AG04449 (cell line): ENCODE data around the gene KIF19.

Experiments used
- CTCF ChIA-PET: fragments of 350-600 bp; formaldehyde crosslinking; extraction: SDS; loops from one replicate; lab custom pipeline; 2021; ENCODE audit warnings: antibody characterized with exemption; lab: Yijun Ruan, JAX
- POLR2A ChIA-PET: fragments of 400-600, 350-600 bp; formaldehyde crosslinking; extraction: SDS; loops from one replicate; lab custom pipeline; 2020; ENCODE audit warnings: antibody characterized with exemption, inconsistent platforms; lab: Yijun Ruan, JAX
- DNase-seq: peaks from one replicate; pipeline ENCODE4 v3.0.0-alpha.2; 2010; ENCODE audit warnings: low read depth, low spot score
- H3K4me3 ChIP-seq: 2 replicates; pipeline ENCODE4 v1.5.1; 2011; ENCODE audit warnings: low read depth, mild to moderate bottlenecking, control low read depth, low read length
- TF ChIP-seq, protein P1 (sequence below): IDR thresholded peaks from one replicate; pipeline ENCODE4 v1.5.1; 2011; ENCODE audit warnings: mild to moderate bottlenecking, moderate library complexity, low read length, control low read depth, inconsistent platforms; ENCODE audit not compliant: insufficient read depth; ENCODE audit errors: missing control alignments

KIF19 gene

DNA sequence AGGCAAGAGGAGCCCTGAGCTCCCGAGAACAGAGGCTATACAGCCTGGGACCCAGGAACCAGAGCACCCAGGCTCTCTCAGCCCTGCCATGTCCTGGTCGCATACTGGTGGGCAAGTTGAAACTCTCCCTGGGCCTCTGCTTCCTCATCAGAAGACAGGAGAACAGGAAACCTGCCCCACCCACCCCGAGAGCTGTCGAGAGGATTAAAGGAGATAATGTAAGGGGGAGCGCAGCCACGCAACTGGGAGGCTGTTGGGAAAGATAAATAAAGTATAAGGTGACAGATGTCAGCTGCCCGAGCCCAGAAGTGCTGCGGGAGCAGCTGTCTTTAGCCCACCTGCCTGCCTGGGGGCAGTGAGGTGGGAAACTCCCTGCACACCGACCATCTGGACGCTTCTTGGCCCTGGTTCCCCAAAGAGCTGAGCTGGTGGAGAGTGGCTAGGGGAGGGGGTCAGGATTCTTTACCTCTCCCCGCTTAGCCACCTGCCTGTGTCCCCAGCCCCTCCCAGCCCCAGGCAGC lies 6.8 kb downstream of the KIF19 start:
- TF ChIP-seq, protein P1, sequence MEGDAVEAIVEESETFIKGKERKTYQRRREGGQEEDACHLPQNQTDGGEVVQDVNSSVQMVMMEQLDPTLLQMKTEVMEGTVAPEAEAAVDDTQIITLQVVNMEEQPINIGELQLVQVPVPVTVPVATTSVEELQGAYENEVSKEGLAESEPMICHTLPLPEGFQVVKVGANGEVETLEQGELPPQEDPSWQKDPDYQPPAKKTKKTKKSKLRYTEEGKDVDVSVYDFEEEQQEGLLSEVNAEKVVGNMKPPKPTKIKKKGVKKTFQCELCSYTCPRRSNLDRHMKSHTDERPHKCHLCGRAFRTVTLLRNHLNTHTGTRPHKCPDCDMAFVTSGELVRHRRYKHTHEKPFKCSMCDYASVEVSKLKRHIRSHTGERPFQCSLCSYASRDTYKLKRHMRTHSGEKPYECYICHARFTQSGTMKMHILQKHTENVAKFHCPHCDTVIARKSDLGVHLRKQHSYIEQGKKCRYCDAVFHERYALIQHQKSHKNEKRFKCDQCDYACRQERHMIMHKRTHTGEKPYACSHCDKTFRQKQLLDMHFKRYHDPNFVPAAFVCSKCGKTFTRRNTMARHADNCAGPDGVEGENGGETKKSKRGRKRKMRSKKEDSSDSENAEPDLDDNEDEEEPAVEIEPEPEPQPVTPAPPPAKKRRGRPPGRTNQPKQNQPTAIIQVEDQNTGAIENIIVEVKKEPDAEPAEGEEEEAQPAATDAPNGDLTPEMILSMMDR: no peak
- no peak overlapping the region for H3K4me3 ChIP-seq
- DNase-seq: no peak
- ChIA-PET POLR2A (no interaction called here), CTCF (no interaction called here)

GRCh38 chr17:74334393-74335039 lies 8.5 kb downstream of the KIF19 start:
- no peak overlapping the region for H3K4me3 ChIP-seq
- TF ChIP-seq, protein P1: no peak
- no peak for DNase-seq
- CTCF ChIA-PET: interaction anchor here (1.0 kb wide), 1 partner anchor 33 kb away, joined by 3 read pairs; the partner anchor contains the start of gene GPR142
- POLR2A ChIA-PET: no interaction called here

DNA sequence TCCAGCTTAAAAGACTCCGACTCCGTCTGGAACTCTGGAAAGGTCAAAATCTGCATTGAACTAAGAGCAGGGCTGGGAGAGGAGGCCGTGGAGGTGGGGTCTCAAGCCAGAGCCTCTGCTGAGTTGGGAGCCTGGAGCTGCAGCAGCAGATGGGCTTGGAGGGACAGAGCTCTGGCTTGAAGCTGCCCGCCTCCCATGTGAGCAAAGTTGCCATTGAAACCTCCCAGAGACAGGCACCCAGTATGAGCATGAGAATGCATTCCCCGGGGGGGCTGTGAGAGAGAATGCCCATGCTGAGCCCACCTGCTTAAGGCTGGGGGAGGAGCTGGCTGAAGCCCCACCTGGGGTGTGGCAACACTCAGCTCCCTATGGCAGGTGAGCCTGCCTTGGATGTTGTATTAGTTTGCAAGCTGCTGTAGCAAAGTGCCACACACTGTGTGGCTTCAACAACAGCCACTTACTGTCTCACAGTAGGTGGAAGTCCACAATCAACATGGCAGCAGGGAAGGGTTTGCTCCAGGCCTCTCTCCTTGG lies 9.6 kb downstream of the KIF19 start:
- DNase-seq: no peak
- CTCF ChIA-PET: interaction anchor here (1.3 kb wide), 1 partner anchor 122 kb away, joined by 3 read pairs; no protein-coding TSS in a partner anchor
- POLR2A ChIA-PET: no interaction called here

GRCh38 chr17:74336307-74336706 lies 10.3 kb downstream of the KIF19 start:
- no peak overlapping the region for H3K4me3 ChIP-seq
- TF ChIP-seq, protein P1: no peak
- ChIA-PET CTCF (interaction anchor here (1.3 kb wide), 1 partner anchor 121 kb away, joined by 3 read pairs; no protein-coding TSS in a partner anchor), POLR2A (no interaction called here)
- DNase-seq: no peak

More for the DNA sequence above, 9.6 kb downstream of the KIF19 start:
- TF ChIP-seq, protein P1: no peak
- no peak overlapping the region for H3K4me3 ChIP-seq

- DNase-seq: no peak
- TF ChIP-seq, protein P1: no peak
- H3K4me3 ChIP-seq: no peak overlapping the region
- ChIA-PET POLR2A (no interaction called here), CTCF (no interaction called here)
Measured at GRCh38 chr17:74337834-74338500, 11.9 kb downstream of the KIF19 start.

GRCh38 chr17:74339537-74340195 lies 13.6 kb downstream of the KIF19 start:
- TF ChIP-seq, protein P1: no peak
- ChIA-PET CTCF (no interaction called here), POLR2A (no interaction called here)
- no peak for DNase-seq
- H3K4me3 ChIP-seq: no peak overlapping the region
